Stimulated activated CD4-positive, alpha-beta T cell treated with anti-CD3 and anti-CD28 coated beads, Interleukin-4, amount 100 ng/mL, for 4 hours (primary cell): ENCODE measurements around the gene SMDT1.

Experiments
- DNase-seq, 2 experiments: peaks; one replicate each; pipeline ENCODE4 v3.0.0-alpha.2; 2020

SMDT1 gene, protein sequence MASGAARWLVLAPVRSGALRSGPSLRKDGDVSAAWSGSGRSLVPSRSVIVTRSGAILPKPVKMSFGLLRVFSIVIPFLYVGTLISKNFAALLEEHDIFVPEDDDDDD

DNA sequence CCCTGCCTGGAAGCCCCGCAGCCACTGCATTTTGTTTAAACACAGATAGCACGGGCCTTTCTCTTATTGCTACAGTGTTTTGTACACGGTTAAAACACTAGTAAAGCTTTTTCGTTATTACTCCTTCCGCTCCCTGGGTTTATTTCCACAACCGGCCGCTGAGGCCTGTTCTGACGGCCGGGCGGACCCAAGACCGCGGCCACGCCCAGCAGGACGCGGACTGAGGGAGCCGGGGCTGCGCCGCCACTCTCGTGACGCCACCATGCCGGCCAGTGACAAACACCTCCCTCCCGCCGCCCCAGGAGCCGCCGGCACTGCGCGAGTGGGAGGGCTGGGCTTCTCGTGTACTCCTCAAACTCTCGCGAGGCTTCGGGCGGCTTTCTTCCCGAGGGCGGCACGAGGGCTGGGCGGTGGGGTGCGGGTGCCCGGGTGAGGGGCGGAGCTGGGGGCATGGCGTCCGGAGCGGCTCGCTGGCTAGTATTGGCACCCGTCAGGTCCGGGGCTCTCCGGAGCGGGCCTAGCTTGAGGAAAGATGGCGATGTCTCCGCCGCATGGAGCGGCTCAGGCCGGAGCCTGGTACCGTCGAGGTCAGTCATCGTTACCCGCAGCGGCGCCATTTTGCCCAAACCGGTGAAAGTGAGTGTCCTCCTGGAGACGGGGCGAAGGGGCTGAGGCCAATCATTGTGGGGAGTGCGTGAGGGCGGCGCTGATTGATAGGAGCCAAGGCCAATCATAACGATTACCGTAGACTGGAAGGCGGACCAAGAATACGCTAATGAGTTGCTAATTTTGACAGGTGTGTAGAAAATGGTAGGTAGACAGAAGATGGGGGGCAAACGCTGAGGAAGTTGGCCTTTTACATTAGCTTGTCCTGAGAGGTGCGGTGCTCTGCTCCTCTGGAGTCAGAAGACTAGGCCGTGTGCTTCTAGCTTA lies at the start of gene SMDT1:
Gene SMDT1 (plus strand): TSS at position 382 of the 933 bp plus-strand sequence. CDS start 69 bp downstream, at position 451.
- DNase-seq: peak; percentile 97

DNA sequence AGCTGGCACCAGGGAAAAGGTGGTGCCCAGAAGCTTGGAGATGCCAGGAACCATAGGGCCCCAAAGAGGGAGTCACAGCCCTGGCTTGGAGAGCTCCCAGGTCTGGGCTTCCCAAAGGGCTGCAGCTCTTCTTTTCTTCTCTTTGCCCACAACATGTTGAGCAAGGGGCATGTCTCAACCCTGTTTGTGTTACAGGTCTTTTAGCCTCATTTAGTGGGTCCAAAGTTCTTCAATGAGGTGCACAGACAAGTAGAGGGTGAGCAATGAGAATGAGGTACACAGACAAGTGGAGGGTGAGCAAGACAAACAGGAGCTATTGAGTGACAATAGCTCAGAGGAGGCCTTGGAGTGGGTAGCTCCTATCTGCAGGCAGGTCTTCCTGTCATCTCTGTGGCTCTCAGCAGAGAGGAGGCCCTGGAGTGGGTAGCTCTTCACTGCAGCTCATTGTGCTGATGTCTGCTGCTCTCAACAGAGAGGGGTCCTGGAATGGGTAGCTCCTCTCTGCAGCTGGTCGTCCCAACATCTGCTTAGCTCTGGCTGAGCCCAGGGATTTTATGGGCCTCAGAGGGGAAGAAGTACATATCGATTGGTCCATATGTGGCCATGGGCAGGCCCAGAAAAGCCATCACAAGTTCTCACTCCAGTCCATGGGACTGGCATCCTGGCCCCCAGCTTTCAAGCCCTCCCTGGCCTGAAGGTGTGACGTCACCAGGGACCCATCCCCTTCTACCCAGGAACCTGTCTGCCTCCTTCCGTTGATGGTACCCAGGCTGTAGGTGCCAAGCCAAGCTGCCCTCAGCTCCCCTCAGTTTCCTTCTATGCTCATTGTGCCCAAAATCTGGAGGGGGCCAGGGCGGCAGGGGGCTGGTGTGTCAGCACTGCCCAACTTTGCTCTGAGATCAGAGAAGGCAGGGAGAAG lies 46.0 kb upstream of the SMDT1 start:
- no peak for DNase-seq

DNA sequence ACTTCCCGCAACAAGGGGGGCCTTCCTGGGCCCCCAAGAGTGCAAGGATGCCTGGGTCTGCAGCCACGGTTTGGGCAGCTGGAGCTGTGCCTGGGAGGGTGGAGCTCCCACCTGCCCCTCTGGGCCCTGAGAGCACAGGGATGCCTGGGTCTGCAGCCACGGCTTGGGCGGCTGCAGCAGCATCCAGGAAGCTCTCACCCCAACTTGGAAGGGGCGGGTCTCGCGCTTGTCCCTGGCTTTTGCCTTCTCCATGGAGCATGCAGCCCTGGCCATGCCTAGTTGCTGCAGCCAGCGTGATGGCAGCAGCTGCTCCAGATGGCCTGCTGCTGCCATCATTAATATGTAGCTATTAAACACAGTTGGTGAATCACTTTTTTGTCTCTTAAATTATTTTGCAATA lies 44.2 kb upstream of the SMDT1 start:
- DNase-seq: no peak

DNA sequence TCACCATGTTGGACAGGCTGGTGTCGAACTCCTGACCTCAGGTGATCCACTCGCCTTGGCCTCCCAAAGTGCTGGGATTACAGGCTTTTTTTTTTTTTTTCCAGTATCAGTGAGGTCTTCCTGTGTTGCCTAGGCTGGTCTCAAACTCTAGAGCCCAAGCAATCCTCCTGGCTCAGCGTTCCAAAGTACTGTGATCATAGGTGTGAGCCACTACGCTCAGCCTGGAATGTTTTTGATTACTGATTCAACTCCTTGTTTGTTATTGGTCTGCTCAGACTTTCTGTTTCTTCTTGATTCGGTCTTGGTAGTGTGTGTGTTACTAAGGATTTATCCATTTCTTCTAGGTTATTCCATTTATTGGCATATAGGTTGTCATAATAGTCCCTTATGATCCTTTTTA lies 40.2 kb upstream of the SMDT1 start:
- no peak for DNase-seq

DNA sequence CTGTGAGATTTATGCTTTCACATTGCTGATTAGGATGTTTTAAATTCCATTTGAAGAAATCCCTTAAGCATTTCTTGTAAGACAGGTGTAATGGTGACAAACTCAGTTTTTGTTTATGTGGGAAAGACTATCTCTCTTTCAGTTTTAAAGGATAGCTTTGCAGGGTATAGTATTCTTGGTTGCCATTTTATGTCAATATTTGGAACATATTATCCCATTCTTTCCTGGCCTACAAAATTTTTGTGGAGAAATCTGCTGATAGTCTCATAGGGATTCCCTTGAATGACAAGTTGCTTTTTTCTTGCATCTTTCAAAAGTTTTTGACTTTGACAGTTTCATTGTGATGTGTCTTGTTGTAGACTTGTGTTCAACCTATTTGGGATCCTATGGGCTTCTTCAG lies 37.7 kb upstream of the SMDT1 start:
- DNase-seq: no peak

DNA sequence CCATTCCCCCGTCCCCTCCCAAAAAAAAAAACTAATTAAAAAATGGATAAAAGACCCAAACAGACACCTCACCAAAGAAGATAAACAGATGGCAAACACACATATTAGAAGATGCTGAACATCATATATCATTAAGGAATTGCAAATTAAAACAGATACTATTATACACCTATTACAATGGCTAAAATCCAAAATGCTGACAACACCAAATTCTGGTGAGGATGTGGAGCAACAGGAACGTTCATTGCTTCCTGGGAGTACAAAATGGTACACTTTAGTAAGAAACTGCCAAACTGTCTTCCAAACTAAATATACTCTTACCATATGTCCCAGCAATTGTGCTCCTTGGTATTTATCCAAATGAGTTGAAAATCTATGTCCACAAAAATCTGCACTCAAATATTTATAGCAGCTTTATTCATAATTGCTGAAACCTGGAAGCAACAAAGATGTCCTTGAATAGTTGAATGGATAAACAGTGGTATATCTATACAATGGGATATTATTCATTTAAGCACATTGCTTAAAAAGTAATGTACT lies 28.8 kb upstream of the SMDT1 start:
- DNase-seq: no peak

DNA sequence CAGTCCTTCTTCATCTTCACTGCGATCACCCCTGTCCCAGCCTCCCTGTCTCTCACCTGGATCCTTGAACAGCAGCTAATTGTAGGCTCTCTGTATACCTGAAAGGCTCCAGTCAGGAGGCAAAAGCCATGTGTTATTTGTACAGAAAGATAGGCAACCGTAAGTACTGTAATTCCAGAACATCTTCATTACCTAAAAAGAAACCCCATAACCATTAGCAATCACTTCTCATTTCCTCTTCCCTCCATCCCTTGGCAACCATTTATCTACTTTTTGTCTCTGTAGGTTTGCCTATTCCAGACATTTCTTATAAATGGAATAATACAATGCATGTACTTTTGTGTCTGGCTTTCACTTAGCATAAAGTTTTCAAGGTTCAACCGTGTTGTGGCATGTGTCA lies 26.7 kb upstream of the SMDT1 start:
- no peak for DNase-seq

DNA sequence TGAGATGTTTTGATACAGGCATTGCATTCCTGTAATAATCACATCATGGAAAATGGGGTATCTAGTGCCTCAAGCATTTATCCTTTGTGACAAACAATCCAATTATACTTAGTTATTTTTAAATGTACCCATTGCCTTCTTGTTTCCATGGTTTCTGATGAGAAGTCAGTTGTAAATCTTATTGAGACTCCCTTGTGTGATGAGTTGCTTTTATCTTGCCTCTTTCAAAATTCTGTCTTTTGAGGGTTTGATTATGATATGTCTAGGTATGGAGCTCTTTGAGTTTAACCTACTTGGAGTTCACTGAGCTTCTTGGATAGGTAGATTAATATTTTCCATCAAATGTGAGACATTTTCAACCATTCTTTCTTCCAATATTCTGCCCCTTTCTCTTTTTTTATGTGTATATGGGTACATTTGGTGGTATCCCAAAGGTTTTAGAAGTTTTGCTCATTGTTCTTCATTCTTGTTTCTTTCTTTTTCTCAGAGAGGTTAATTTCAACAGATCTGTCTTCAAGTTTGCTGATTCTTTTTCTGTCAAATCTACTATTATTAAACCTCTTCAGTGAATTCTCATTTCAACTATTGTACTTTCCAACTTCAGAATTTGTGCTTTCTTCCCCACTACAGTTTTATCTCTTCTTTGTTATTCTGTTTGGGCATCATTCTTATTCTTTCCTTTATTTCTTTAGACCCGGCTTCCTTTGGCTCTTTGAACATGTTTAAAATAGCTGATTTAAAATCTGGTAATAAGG lies 22.6 kb upstream of the SMDT1 start:
- no peak for DNase-seq

DNA sequence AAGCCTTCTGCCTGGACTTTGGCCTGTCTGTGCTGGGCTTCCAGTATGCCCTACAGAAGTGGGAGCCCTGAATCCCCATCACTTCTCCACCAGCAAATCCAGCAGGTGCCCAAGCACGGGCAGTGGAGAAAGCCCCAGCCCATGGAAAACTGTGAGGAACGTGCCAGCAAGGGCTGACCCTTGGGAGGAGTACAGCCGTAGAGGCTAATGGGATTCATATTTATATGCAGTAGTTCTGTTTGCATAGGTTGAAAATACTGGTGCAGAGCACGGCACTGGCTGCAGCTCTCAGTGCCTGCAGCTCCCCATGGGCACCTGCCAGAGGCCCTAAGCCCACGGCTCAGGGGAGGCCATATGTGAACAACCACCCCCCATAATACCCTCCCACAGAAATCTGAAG lies 19.0 kb upstream of the SMDT1 start:
- no peak for DNase-seq

DNA sequence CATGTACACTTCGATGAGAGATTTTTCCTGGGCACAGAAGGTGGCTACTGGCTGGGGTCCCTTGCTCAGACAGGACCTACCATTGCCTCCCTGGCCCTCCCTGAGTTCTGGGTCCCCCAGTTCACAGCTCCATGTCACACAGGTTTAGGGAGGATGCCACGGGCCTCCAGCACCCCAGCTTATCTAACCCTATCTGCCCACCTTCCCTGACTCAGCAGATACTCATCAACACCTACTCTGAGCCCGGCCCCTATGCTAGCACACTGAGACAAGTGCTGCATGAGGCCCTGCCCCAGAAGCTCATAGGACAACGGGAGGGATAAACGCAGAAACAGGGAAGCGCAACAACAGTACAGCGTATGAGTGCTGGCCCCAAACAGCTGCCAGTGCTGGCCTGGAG lies 18.5 kb upstream of the SMDT1 start:
- no peak for DNase-seq

DNA sequence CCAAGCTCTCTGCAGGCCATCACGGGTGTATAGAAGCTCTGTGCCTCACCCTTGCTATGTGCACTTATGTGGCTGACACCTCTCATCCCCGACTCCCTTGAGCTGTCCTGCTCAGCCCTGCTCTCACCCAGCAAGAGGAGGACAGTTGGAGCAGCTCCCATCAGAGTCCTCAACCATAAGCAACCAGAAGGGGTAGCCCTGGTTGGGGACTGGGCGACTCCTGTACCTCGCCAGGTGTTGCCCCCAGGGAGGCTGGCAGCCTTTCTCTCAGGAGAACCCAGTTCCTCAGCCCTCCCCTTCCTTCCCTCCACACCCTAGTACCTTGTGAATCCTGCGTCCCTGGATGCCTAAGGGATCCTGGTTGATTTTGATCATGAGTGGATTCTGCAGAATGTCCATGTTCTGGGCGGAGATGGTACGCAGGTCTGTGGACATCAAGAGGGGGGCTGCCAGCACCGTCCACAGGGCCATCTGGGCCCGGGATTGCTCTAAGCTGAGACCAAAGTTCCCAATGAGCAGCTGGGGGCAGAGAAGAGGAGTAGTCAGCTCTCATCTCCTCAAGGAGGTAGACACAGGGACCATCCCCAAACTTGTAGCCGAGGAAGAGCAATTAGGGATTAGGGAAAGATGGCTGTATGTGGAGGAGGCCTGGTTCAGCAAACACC lies 16.9 kb upstream of the SMDT1 start:
- no peak for DNase-seq

DNA sequence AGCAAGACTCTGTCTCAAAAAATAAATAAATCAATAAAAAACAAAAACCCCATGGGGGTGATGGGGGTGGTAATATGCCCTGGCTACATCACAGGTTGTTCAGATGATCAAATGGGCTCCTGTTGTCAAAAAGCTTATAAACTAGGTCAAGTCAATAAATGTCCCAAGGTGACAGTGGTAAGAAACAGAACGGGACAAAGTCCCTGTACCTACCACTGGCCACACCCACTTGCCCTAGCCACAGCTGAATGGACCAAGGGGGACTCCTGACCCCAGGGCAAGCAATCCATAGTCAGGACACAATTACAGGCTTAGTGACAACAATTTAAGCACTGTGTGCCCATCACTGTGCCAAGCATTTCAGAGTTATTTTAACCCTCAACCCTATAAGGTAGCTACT lies 14.9 kb upstream of the SMDT1 start:
- no peak for DNase-seq

DNA sequence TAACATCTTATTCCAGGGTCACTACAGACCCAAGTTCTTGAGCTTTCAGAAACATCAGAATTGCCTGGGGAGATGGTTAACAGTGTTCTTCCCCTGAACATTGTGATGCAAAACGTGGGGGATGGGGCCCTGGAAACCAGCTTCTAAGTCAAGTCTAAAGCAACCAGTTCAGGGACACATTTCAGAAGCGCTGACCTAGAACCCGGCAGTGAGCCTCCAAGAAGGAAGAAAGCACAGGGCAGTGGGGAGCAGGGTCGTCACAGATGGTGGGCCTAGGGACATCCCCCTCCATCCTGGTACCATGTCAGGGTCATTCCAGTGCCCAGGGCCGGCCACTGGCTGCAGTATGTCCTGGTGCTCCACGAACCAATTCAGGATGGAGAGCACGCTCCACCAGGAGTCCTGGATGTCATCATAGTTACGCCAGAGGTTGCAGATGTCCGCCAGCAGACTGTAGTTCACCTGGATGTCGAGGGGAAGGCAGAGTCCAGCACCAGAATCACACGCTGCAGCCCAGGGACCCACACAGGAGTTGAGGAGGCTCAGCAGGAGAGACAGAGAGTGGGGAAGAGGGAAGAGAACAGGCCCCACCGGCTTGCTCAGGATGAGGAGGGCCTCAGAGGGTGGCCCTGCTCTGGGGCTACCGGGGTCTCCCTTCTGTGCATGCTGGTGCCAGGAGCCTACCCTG lies 13.9 kb upstream of the SMDT1 start:
- no peak for DNase-seq

DNA sequence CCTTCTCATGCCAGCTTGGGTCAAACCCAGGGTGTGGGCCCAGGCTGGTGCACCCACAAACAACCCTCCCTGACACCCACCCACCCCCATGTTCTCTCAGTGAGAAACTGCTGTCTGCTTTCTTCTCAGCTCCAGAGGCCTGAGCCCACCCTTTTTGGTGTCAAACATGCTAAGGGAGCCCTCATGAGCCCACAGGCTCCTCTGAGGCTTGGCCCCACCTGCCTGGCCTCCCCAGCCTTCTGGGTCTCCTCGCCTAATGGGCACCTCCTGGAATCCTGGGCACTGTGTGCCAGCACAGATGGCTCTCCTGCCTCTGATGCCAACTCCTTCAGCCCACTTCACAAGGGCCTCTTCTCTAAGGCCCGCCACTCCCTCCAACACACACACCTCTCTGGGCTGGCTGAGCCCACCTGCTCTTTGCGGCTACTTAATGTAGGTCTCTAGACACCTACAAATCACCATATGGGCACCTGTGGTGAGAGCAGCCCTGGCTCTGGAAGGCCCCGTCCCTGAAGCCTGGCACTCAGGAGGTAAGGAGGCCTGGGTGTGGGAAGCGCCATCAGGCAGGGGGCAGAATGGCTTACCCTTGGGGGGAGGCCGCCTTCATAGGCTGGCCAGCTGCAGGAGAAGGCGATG lies 13.3 kb upstream of the SMDT1 start:
- DNase-seq: no peak

DNA sequence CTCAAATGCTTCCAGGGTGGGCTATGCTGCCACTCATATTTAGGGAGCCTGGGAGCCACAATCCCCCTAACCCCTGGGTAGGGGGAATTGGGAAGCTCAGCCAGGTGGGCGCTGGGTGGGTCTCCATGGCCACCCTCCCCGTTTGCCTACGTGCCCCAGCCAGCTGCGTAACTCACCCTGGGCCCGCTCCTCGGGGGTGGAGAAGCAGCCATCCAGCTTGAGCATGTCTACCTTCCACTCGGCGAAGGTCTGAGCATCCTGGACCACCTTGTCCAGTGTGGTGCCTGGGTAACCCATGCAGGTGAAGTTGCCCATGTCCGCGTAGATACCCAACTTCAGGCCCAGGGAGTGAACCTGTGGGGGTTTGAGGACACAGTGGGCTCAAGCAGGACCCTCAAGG lies 12.6 kb upstream of the SMDT1 start:
- DNase-seq: no peak

DNA sequence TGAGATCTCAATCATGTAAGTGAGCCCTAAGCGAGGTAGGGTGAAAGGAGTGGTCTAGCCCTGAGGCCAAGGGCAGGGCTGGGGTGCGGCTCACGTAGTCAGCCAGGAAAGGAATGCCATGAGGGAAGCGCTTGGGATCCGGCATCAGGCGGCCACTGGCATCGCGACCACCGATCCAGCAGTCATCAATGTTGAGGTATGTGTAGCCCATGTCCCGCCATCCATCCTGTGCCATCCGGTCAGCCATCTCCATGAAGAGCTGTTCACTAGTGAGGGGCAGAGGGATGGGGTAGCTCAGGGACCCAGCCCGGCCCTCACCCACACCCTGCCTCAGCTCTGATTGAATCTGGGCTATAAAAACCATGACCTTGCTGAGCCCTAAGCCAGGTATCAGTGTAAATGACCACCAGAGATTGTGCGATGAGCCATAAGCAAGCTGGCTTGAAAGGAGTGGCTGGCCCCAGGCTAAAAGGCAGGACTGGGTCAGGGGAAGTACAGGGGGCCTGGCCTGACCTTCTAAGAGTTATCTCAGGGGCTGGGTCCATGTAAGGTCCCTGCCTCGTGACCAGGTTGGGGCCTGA lies 11.7 kb upstream of the SMDT1 start:
- no peak for DNase-seq

DNA sequence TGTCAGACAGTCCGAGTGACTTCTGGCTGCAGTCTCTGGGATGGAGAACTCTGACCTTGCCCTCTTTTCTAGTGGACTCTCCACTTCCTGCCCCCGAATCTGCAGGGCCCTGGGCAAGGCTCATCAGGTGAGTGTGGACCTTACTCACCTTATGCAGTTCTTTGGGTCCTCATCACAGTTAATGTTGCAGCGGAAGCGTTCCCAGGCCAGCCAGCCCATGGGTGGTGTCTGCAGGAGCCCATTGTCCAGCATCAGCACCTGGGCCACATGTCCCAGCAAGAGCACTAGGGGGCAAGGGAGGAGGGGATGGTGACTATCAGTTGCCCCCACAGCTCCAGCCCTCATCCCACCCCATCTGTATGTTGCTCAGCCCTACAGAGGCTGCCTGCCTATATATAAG lies 11.2 kb upstream of the SMDT1 start:
- no peak for DNase-seq

DNA sequence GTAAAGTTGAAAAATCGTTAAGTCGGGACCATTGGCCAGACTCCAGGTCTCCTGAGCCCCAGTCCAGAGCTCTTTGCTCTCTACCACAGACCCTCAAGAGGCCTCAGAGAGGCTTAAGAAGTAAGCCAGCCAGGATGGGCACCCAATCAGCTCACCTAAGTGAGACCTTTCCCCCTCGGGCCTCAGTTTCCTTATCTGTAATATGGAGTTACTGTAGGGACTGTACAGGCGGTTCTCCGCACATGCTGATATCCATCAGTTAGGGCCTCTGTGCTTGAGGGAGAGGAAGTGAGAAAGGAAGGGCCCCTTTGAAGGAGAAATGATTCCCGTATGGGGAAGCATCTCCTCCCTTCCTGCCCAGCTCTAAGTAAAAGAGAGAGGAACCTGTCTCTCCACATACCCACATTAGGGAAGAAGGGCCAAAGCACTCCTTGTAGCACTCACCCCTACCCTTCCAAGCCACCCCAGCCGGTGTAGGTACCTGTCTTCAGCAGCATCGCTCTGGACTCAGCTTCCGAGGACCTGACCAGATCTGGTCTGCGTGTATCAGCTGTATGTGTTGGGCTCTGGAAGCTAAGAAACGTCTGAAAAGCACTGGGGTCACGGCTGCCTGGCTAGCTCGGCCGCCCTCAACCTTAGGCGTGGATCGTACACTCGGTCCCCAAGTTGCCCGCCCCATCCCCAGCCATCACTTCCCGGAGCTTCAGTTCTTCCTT lies 9.5 kb upstream of the SMDT1 start:
- no peak for DNase-seq

DNA sequence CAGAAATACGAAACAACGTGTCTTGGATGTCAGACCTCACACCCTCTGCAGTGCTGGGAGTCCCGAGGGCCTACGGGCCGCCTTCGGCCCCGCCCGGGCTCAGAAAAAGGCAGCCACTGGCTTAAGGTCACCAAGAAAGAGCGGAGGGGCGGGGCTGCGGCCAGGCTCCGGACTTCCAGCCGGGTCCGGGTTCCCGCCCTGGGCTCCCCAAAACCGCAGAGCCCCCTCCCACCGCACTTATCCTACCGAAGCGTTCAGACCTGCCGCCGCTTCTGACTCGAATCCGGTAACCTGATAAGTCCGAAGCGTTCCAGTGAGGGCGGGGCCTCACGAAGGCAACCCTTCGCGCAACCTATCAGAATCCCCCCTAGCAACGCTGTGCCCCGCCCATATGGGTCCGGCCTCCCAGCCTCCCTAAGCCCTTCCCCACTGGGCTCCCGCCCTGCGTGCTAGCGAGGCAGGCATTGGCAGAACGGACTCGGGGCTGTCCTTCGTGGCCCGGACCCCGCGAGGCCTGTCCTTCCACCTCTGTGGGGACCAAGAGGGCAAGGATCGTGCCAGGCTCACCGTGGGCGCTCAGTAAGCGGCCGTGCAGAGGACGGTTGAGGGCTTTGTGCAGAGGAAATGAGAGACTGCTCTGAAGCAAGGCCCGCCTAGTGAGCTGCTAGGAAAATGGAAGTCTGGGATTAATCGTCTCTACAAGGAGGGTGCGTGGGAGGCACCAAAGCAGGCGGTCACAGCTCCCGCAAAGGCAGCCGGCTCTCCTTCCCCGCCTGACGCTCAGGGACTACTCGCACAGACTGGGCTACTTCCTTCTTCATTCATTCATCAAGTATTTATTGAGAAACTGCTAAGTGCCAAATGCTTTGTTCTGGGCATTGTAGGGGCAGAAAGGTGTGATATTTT lies 8.7 kb upstream of the SMDT1 start, which contains the start of gene NAGA:
Gene NAGA (minus strand): TSS at position 296 of the 906 bp plus-strand sequence. CDS start 515 bp downstream, outside the sequence.
- DNase-seq: peak; percentile 85 to 88
